Body of pancreas (tissue), 4 donors: Measurements from ENCODE around the gene NDRG3.

Source experiments
- CTCF ChIP-seq, 7 experiments: fragments of 450-650 bp in 4 of 7; fragments of 200-600 bp in 3 of 7; sonication (generic) in 3 of 7; IDR thresholded peaks; one replicate each; pipeline ENCODE4 v1.5.1; 2016 to 2019; ENCODE audit warnings: antibody characterized with exemption in 7 of 7
- POLR2A ChIP-seq, 3 donors: fragments of 450-650 bp; IDR thresholded peaks; one replicate each; pipeline ENCODE4 v1.6.1; 2016; ENCODE audit warnings: antibody characterized with exemption in 3 of 3, mild to moderate bottlenecking in 2 of 3

- TF ChIP-seq CTCF (IDR thresholded peaks at IDR 0.05) (no peak), POLR2A (IDR thresholded peaks at IDR 0.05) (no peak)
These were observed 58.0 kb downstream of the NDRG3 start for GRCh38 chr20:36687850-36688249.
